Heart left ventricle (tissue), 13 donors: ENCODE measurements around the gene HOXA9.

Experiments used
- CTCF ChIP-seq, 12 donors: fragments of 200-600 bp; sonication (generic) in 4 of 12; IDR thresholded peaks; one replicate each; pipeline versions ENCODE4 v1.5.0 to v1.8.0; 2018 to 2022; ENCODE audit warnings: antibody characterized with exemption in 12 of 12, mild to moderate bottlenecking in 5 of 12
- POLR2A ChIP-seq, 2 donors: fragments of 450-650 bp; IDR thresholded peaks; one replicate each; pipeline ENCODE4 v1.6.1; 2017; ENCODE audit warnings: antibody characterized with exemption in 2 of 2, mild to moderate bottlenecking in 2 of 2, moderate library complexity in 2 of 2
- donor health status: ischemic (EF 13 %, LVEDD 7.1; RV severe dilation, severe dysfunction).
- donor health status: DM: no; HTN: yes; CAD: no.
- donor health status: DM: no; HTN: no; CAD: no.
- donor health status: ischemic (EF 25% LVEDD 6.9; RV normal size, moderate dysfunction).
- donor health status: ischemic (EF 25% LVEDD 5.7; RV mildly dilated, moderate dysfunction).
- donor health status: ischemic (EF 35%, LVEDD 5.7; RV mildly dilated, moderate dysfunction).
- donor health status: nonischemic (EF 11% LVEDD 7.7; RV severe dilation, severe dysfunction).
- donor health status: DM: yes; HTN: yes; CAD: no.
- donor health status: PGD.
- donor health status: ischemic (EF 29% LVEDD 5.4; RV normal size, mild dysfunction).
- donor health status: nonischemic (EF 23%, LVEDD 6.1; RV moderate dilation, normal function).

GRCh38 chr7:27117887-27118491 lies 47.3 kb downstream of the HOXA9 start:
- TF ChIP-seq CTCF (IDR thresholded peaks at IDR 0.05) = no peak
- no peak for TF ChIP-seq POLR2A (IDR thresholded peaks at IDR 0.05)
